HCT116 (cell line): Measurements from ENCODE around the gene RFX8. TPM values are rescaled to one million over a fixed set of nuclear protein-coding genes. Genes with fewer than 3 reads are reported as not detected.

Experiments
- ATAC-seq: fragments of 200-7000 bp; cut with Tn5 transposase; 2 replicates; pipeline ENCODE4 v1.9.1; 2020; ENCODE audit warnings: mild to moderate bottlenecking, moderate library complexity
- BruUV-seq: library from RNA; stranded (reverse); fragments of 400-500 nt; replicated peaks from 2 replicates; lab custom pipeline; 2021; lab: Mats Ljungman, UMichigan
- CTCF ChIA-PET: fragments of 300-600 bp; sonication (Branson Sonifier 250); formaldehyde crosslinking; loops from one replicate; lab custom pipeline; 2021; ENCODE audit warnings: antibody characterized with exemption; lab: Charles Lee
- POLR2A ChIA-PET: fragments of 300-600, 350-600 bp; sonication (Branson Sonifier 250); formaldehyde crosslinking; loops from one replicate; lab custom pipeline; 2021; ENCODE audit warnings: antibody characterized with exemption; lab: Charles Lee
- RAD21 ChIA-PET, 2 experiments: fragments of 300-600 bp; sonication (Branson Sonifier 250); formaldehyde crosslinking; loops; one replicate each; lab custom pipeline; 2023; ENCODE audit warnings: low total read pairs in 2 of 2; ENCODE audit not compliant: uncharacterized antibody in 2 of 2, unreplicated experiment in 2 of 2, low non-redundant PET in 1 of 2; lab: Charles Lee
- DNase-seq: peaks from one replicate; pipeline ENCODE4 v3.0.0-alpha.2; 2010; ENCODE audit warnings: low read depth, low spot score
- H2AFZ ChIP-seq: fragments of 200-600 bp; shearing (Covaris generic), sonication (generic); 2 replicates; pipeline ENCODE4 v1.6.1; 2017; ENCODE audit warnings: low read depth, mixed run types, mixed read lengths, antibody characterized with exemption, low read length; ENCODE audit not compliant: poor library complexity, severe bottlenecking
- H3K27ac ChIP-seq: 2 replicates; pipeline ENCODE4 v1.5.1; 2012; ENCODE audit warnings: low read depth, low read length
- H3K27me3 ChIP-seq: fragments of 200-600 bp; sonication (generic); 2 replicates; pipeline ENCODE4 v1.6.1; 2016; ENCODE audit warnings: mixed run types, low read length, mixed read lengths; ENCODE audit not compliant: insufficient read depth
- H3K36me3 ChIP-seq, 2 experiments: fragments of 200-500 bp in 1 of 2; fragments of 200-600 bp in 1 of 2; sonication (Bioruptor generic) in 1 of 2; sonication (generic) in 1 of 2; 2 replicates each; pipeline versions ENCODE4 v1.5.1 to v1.6.1; 2014 to 2016; ENCODE audit warnings: low read length in 2 of 2, inconsistent platforms in 1 of 2, mixed read lengths in 1 of 2, mixed run types in 1 of 2; ENCODE audit not compliant: insufficient read depth in 2 of 2, control insufficient read depth in 1 of 2
- H3K4me1 ChIP-seq, 2 experiments: fragments of 200-600 bp in 1 of 2; sonication (generic) in 1 of 2; 2 replicates each; pipeline versions ENCODE4 v1.5.1 to v1.6.1; 2012 to 2017; ENCODE audit warnings: low read length in 2 of 2, inconsistent platforms in 1 of 2, mild to moderate bottlenecking in 1 of 2, mixed read lengths in 1 of 2, mixed run types in 1 of 2, moderate library complexity in 1 of 2; ENCODE audit not compliant: insufficient read depth in 2 of 2, control insufficient read depth in 1 of 2
- H3K4me2 ChIP-seq: fragments of 200-600 bp; sonication (generic); 2 replicates; pipeline ENCODE4 v1.6.1; 2017; ENCODE audit warnings: mixed run types, low read length, mixed read lengths
- H3K4me3 ChIP-seq, 2 experiments: fragments of 200-600 bp in 1 of 2; sonication (generic) in 1 of 2; replicated peaks in 1 of 2; 2 replicates each; pipeline ENCODE4 v1.5.1; 2011 to 2016; ENCODE audit warnings: low read length in 2 of 2, control low read depth in 1 of 2, low read depth in 1 of 2, mild to moderate bottlenecking in 1 of 2, mixed read lengths in 1 of 2, mixed run types in 1 of 2
- H3K79me2 ChIP-seq: fragments of 200-600 bp; sonication (generic); 2 replicates; pipeline ENCODE4 v1.6.1; 2017; ENCODE audit warnings: mild to moderate bottlenecking, mixed run types, low read length, moderate library complexity, mixed read lengths; ENCODE audit not compliant: insufficient read depth
- H3K9ac ChIP-seq: fragments of 200-600 bp; sonication (generic); 2 replicates; pipeline ENCODE4 v1.6.1; 2016; ENCODE audit warnings: low read length, mixed read lengths
- H3K9me2 ChIP-seq: fragments of 200-600 bp; sonication (generic), shearing (Covaris generic); 2 replicates; pipeline ENCODE4 v1.6.1; 2017; ENCODE audit warnings: mixed run types, mild to moderate bottlenecking, moderate library complexity; ENCODE audit not compliant: insufficient read depth
- H3K9me3 ChIP-seq, 2 experiments: fragments of 200-500 bp in 1 of 2; fragments of 200-600 bp in 1 of 2; sonication (Bioruptor generic) in 1 of 2; sonication (generic) in 1 of 2; 2 replicates each; pipeline ENCODE4 v1.6.1; 2014 to 2017; ENCODE audit warnings: low read length in 2 of 2, mixed read lengths in 2 of 2, inconsistent platforms in 1 of 2, low read depth in 1 of 2, mild to moderate bottlenecking in 1 of 2, mixed run types in 1 of 2, moderate library complexity in 1 of 2; ENCODE audit not compliant: control insufficient read depth in 1 of 2, insufficient read depth in 1 of 2
- H4K20me1 ChIP-seq: fragments of 200-600 bp; sonication (generic), shearing (Covaris generic); 2 replicates; pipeline ENCODE4 v1.6.1; 2017; ENCODE audit warnings: mixed run types, mild to moderate bottlenecking, moderate library complexity; ENCODE audit not compliant: insufficient read depth
- ATF3 ChIP-seq: IDR thresholded peaks from 2 replicates; pipeline ENCODE4 v1.6.1; 2012
- CBX3 ChIP-seq: IDR thresholded peaks from 2 replicates; pipeline ENCODE4 v1.6.1; 2012; ENCODE audit warnings: low read depth
- EGR1 ChIP-seq: IDR thresholded peaks from 2 replicates; pipeline ENCODE4 v1.6.1; 2012; ENCODE audit warnings: low read depth
- ELF1 ChIP-seq: IDR thresholded peaks from 2 replicates; pipeline ENCODE4 v1.6.1; 2012; ENCODE audit warnings: low read depth, borderline replicate concordance
- FOSL1 ChIP-seq: IDR thresholded peaks from 2 replicates; pipeline ENCODE4 v1.6.1; 2012; ENCODE audit warnings: low read depth
- MAX ChIP-seq: IDR thresholded peaks from 2 replicates; pipeline ENCODE4 v1.6.1; 2012
- POLR2AphosphoS5 ChIP-seq: IDR thresholded peaks from 2 replicates; pipeline ENCODE4 v1.6.1; 2011; ENCODE audit warnings: mild to moderate bottlenecking, low read depth, low read length, moderate library complexity
- RAD21 ChIP-seq: IDR thresholded peaks from 2 replicates; pipeline ENCODE4 v1.6.1; 2012; ENCODE audit warnings: low read depth, mild to moderate bottlenecking
- TCF7L2 ChIP-seq: IDR thresholded peaks from 2 replicates; pipeline ENCODE4 v1.7.0; 2011; ENCODE audit warnings: borderline replicate concordance, inconsistent platforms; ENCODE audit not compliant: insufficient read depth, insufficient read length; ENCODE audit errors: extremely low read depth
- intact Hi-C: fragments of 100-400 bp; cut with micrococcal nuclease; formaldehyde crosslinking; loops from 2 replicates; pipeline ENCODE4 v1.10.0; 2022
- total RNA-seq: library from RNA; stranded (reverse); gene quantifications from one replicate; pipeline ENCODE4 v1.2.1, GENCODE V29; 2021; ENCODE audit not compliant: unreplicated experiment
- TF ChIP-seq, protein P1 (sequence below): IDR thresholded peaks from 2 replicates; pipeline ENCODE4 v1.6.1; 2011; ENCODE audit warnings: mild to moderate bottlenecking, low read length, moderate library complexity; ENCODE audit not compliant: insufficient replicate concordance; ENCODE audit errors: extremely low read depth

Gene RFX8
- total RNA-seq, 1 experiment from 2014 or later, result not detected

- POLR2A ChIA-PET, result no interaction called here
- no peaks in the 10 kb centered on the region for H3K79me2 ChIP-seq
- CTCF ChIA-PET, result interaction anchor here (0.8 kb wide), 1 partner anchor 41 kb away, joined by 3 read pairs; no protein-coding TSS in a partner anchor
- H3K9me3 ChIP-seq, result no peaks in the 10 kb centered on the region
- RAD21 ChIA-PET, result no interaction called here
- DNase-seq (no peak), ATAC-seq (no peak)
- no peak overlapping the region for H2AFZ ChIP-seq
- intact Hi-C loops, result no loop called here
- H3K4me3 ChIP-seq, result no peak overlapping the region
- H3K27me3 ChIP-seq, result no peaks in the 10 kb centered on the region
- no peak overlapping the region for H3K27ac ChIP-seq
- H4K20me1 ChIP-seq, result no peaks in the 10 kb centered on the region
- H3K9me2 ChIP-seq, result no peaks in the 10 kb centered on the region
- no peak overlapping the region for H3K4me2 ChIP-seq
- no peak overlapping the region for H3K9ac ChIP-seq
- no peaks in the 10 kb centered on the region for H3K36me3 ChIP-seq
- TF ChIP-seq RAD21 (no peak), ELF1 (no peak), POLR2AphosphoS5 (no peak), ATF3 (no peak), EGR1 (no peak)
- TF ChIP-seq, protein P1, sequence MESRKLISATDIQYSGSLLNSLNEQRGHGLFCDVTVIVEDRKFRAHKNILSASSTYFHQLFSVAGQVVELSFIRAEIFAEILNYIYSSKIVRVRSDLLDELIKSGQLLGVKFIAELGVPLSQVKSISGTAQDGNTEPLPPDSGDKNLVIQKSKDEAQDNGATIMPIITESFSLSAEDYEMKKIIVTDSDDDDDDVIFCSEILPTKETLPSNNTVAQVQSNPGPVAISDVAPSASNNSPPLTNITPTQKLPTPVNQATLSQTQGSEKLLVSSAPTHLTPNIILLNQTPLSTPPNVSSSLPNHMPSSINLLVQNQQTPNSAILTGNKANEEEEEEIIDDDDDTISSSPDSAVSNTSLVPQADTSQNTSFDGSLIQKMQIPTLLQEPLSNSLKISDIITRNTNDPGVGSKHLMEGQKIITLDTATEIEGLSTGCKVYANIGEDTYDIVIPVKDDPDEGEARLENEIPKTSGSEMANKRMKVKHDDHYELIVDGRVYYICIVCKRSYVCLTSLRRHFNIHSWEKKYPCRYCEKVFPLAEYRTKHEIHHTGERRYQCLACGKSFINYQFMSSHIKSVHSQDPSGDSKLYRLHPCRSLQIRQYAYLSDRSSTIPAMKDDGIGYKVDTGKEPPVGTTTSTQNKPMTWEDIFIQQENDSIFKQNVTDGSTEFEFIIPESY, result no peak
- H3K4me1 ChIP-seq, result peaks cover 6% of the 10 kb centered on the region in 2 experiments
- no TSS peak for BruUV-seq
These were observed 107.4 kb downstream of the RFX8 start for GRCh38 chr2:101367508-101367907.

- intact Hi-C loops, result no loop called here
- ATAC-seq (no peak), DNase-seq (no peak)
- no peak overlapping the region for H2AFZ ChIP-seq
- no TSS peak for BruUV-seq
- H3K4me3 ChIP-seq, result no peak overlapping the region
- POLR2A ChIA-PET, result no interaction called here
- no peaks in the 10 kb centered on the region for H4K20me1 ChIP-seq
- no peaks in the 10 kb centered on the region for H3K9me3 ChIP-seq
- H3K9me2 ChIP-seq, result no peaks in the 10 kb centered on the region
- no peak overlapping the region for H3K9ac ChIP-seq
- H3K79me2 ChIP-seq, result no peaks in the 10 kb centered on the region
- H3K4me1 ChIP-seq, result peaks cover 30 to 32% of the 10 kb centered on the region in 2 experiments
- no peak for TF ChIP-seq MAX
- TF ChIP-seq CBX3, result no peak
- no peak for TF ChIP-seq FOSL1
- no peak for TF ChIP-seq POLR2AphosphoS5
- TF ChIP-seq TCF7L2, result no peak
- RAD21 ChIA-PET, result no interaction called here
- H3K36me3 ChIP-seq, result no peaks in the 10 kb centered on the region
- H3K4me2 ChIP-seq, result no peak overlapping the region
- no peaks in the 10 kb centered on the region for H3K27me3 ChIP-seq
- CTCF ChIA-PET, result no interaction called here
- H3K27ac ChIP-seq, result no peak overlapping the region
These were observed 110.0 kb downstream of the RFX8 start for GRCh38 chr2:101364878-101365277.
